Loucy (cell line): Measurements from ENCODE around the gene KIAA1210.

Source experiments
- H2AFZ ChIP-seq: fragments of 200-600 bp; sonication (generic); 2 replicates; pipeline ENCODE4 v1.6.0; 2016; ENCODE audit warnings: antibody characterized with exemption, mild to moderate bottlenecking, low read length, moderate library complexity
- H3F3A ChIP-seq: fragments of 200-600 bp; 2 replicates; pipeline ENCODE4 v1.6.0; 2016; ENCODE audit warnings: antibody characterized with exemption, low read depth, mild to moderate bottlenecking
- H3K27me3 ChIP-seq: fragments of 200-600 bp; sonication (generic); 2 replicates; pipeline ENCODE4 v1.6.1; 2014; ENCODE audit warnings: low read length, mild to moderate bottlenecking; ENCODE audit not compliant: insufficient read depth, poor library complexity, severe bottlenecking
- H3K36me3 ChIP-seq: fragments of 200-600 bp; sonication (generic); 2 replicates; pipeline ENCODE4 v1.6.1; 2016; ENCODE audit warnings: low read length; ENCODE audit not compliant: insufficient read depth
- H3K4me1 ChIP-seq: fragments of 200-600 bp; sonication (generic); 2 replicates; pipeline ENCODE4 v1.5.1; 2014; ENCODE audit warnings: low read length, mild to moderate bottlenecking; ENCODE audit not compliant: insufficient read depth, poor library complexity, severe bottlenecking
- H3K4me2 ChIP-seq: fragments of 200-600 bp; sonication (generic); 2 replicates; pipeline ENCODE4 v1.6.0; 2014; ENCODE audit warnings: antibody characterized with exemption, low read length, low read depth, mild to moderate bottlenecking; ENCODE audit not compliant: poor library complexity, severe bottlenecking
- H3K4me3 ChIP-seq: fragments of 200-600 bp; sonication (generic); 2 replicates; pipeline ENCODE4 v1.5.1; 2014; ENCODE audit warnings: low read length, mild to moderate bottlenecking, mixed read lengths; ENCODE audit not compliant: poor library complexity, severe bottlenecking
- H3K79me2 ChIP-seq: fragments of 200-600 bp; sonication (generic); 2 replicates; pipeline ENCODE4 v1.6.1; 2014; ENCODE audit warnings: low read length; ENCODE audit not compliant: insufficient read depth
- H3K9ac ChIP-seq: fragments of 200-600 bp; sonication (generic); 2 replicates; pipeline ENCODE4 v1.6.0; 2014; ENCODE audit warnings: mild to moderate bottlenecking, low read depth, low read length, moderate library complexity; ENCODE audit not compliant: poor library complexity, severe bottlenecking
- H3K9me2 ChIP-seq: fragments of 200-600 bp; sonication (generic); replicated peaks from 2 replicates; pipeline ENCODE4 v1.6.1; 2016; ENCODE audit warnings: low read depth, low read length, mixed read lengths
- H3K9me3 ChIP-seq: fragments of 200-600 bp; sonication (generic); 2 replicates; pipeline ENCODE4 v1.6.1; 2014; ENCODE audit warnings: mild to moderate bottlenecking, antibody characterized with exemption, low read length, low read depth; ENCODE audit not compliant: insufficient read depth
- H4K20me1 ChIP-seq: fragments of 200-600 bp; sonication (generic); 2 replicates; pipeline ENCODE4 v1.6.0; 2014; ENCODE audit warnings: antibody characterized with exemption, low read length, mild to moderate bottlenecking; ENCODE audit not compliant: insufficient read depth, poor library complexity, severe bottlenecking
- EZH2phosphoT487 ChIP-seq: fragments of 200-600 bp; IDR thresholded peaks from 2 replicates; pipeline ENCODE4 v1.6.1; 2018; ENCODE audit warnings: antibody characterized with exemption, mild to moderate bottlenecking, moderate library complexity, borderline replicate concordance
- TF ChIP-seq, protein P1 (sequence below): fragments of 200-600 bp; sonication (generic); conservative IDR thresholded peaks from 2 replicates; pipeline ENCODE4 v1.5.1; 2014; ENCODE audit warnings: mild to moderate bottlenecking, antibody characterized with exemption, low read length

KIAA1210 gene

DNA sequence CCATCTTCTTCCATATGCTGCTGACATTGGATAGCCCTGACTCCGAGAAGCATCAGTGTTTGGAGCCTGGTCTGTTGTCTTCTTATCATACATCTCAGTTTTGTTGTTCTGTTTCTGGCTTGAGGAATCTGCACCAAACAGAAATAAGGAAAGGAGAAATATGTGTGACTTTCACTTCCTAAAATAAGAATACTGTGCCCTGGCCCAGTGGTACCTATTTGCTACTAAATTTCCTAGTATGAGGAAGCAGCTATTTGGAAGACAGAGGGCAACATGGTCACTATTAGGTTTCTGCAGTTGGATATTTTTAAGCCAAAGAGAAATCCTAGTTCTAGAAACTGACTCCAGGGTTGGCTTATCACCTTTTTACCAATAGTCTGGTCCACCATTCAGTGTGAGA lies 38.0 kb downstream of the KIAA1210 start:
- no peak overlapping the region for H3K9ac ChIP-seq
- H4K20me1 ChIP-seq: no peaks in the 10 kb centered on the region
- no peaks in the 10 kb centered on the region for H3K79me2 ChIP-seq
- no peaks in the 10 kb centered on the region for H3K27me3 ChIP-seq
- TF ChIP-seq, protein P1, sequence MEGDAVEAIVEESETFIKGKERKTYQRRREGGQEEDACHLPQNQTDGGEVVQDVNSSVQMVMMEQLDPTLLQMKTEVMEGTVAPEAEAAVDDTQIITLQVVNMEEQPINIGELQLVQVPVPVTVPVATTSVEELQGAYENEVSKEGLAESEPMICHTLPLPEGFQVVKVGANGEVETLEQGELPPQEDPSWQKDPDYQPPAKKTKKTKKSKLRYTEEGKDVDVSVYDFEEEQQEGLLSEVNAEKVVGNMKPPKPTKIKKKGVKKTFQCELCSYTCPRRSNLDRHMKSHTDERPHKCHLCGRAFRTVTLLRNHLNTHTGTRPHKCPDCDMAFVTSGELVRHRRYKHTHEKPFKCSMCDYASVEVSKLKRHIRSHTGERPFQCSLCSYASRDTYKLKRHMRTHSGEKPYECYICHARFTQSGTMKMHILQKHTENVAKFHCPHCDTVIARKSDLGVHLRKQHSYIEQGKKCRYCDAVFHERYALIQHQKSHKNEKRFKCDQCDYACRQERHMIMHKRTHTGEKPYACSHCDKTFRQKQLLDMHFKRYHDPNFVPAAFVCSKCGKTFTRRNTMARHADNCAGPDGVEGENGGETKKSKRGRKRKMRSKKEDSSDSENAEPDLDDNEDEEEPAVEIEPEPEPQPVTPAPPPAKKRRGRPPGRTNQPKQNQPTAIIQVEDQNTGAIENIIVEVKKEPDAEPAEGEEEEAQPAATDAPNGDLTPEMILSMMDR: no peak
- TF ChIP-seq EZH2phosphoT487: no peak
- no peaks in the 10 kb centered on the region for H3K9me2 ChIP-seq
- H3K36me3 ChIP-seq: no peaks in the 10 kb centered on the region
- H3K4me1 ChIP-seq: no peaks in the 10 kb centered on the region
- no peak overlapping the region for H2AFZ ChIP-seq
- no peaks in the 10 kb centered on the region for H3K9me3 ChIP-seq
- no peak overlapping the region for H3K4me2 ChIP-seq
- H3K4me3 ChIP-seq: no peak overlapping the region
- H3F3A ChIP-seq: no peaks in the 10 kb centered on the region

DNA sequence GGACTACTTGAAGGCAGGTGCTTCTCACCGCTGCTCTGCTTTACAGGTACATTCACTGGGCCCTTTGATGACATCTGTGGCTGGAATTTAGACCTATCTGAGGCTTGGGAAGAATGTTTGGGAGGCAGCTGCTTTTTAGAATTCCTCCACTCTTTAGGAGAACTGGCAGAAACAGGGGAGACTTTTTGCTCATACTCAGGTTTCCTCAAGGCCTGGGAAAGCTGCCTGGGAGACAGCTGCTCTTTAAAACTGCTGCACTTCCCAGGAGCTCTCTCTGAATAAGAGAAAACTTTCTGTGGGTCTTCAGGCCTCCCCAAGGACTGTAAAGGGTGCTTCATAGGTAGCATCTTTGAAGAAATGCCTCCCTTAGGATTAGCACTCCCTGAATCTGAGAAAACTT lies 40.5 kb downstream of the KIAA1210 start:
- TF ChIP-seq, protein P1: no peak
- no peak for TF ChIP-seq EZH2phosphoT487
- no peaks in the 10 kb centered on the region for H3K9me3 ChIP-seq
- H4K20me1 ChIP-seq: no peaks in the 10 kb centered on the region

GRCh38 chrX:119084766-119085165 lies 42.8 kb downstream of the KIAA1210 start:
- no peak overlapping the region for H3K4me2 ChIP-seq
- no peaks in the 10 kb centered on the region for H3K9me2 ChIP-seq
- H3K27me3 ChIP-seq: no peaks in the 10 kb centered on the region
- no peak for TF ChIP-seq EZH2phosphoT487
- TF ChIP-seq, protein P1: no peak
- H2AFZ ChIP-seq: no peak overlapping the region
- no peaks in the 10 kb centered on the region for H3K36me3 ChIP-seq
- H3K9ac ChIP-seq: no peak overlapping the region
- no peaks in the 10 kb centered on the region for H3K79me2 ChIP-seq
- H3K9me3 ChIP-seq: no peaks in the 10 kb centered on the region
- H3K4me1 ChIP-seq: no peaks in the 10 kb centered on the region
- no peak overlapping the region for H3K4me3 ChIP-seq
- no peaks in the 10 kb centered on the region for H4K20me1 ChIP-seq
- H3F3A ChIP-seq: no peaks in the 10 kb centered on the region

More for the DNA sequence above, 40.5 kb downstream of the KIAA1210 start:
- no peaks in the 10 kb centered on the region for H3K36me3 ChIP-seq
- no peak overlapping the region for H2AFZ ChIP-seq
- no peaks in the 10 kb centered on the region for H3F3A ChIP-seq
- no peak overlapping the region for H3K4me2 ChIP-seq
- no peaks in the 10 kb centered on the region for H3K9me2 ChIP-seq
- H3K79me2 ChIP-seq: no peaks in the 10 kb centered on the region
- H3K9ac ChIP-seq: no peak overlapping the region
- no peaks in the 10 kb centered on the region for H3K27me3 ChIP-seq
- no peaks in the 10 kb centered on the region for H3K4me1 ChIP-seq
- no peak overlapping the region for H3K4me3 ChIP-seq
